Measurements from ENCODE around the gene NTRK3.
A peak's percentile ranks its signal among the peaks of the same experiment; 100 is the strongest.

NTRK3 gene

DNA sequence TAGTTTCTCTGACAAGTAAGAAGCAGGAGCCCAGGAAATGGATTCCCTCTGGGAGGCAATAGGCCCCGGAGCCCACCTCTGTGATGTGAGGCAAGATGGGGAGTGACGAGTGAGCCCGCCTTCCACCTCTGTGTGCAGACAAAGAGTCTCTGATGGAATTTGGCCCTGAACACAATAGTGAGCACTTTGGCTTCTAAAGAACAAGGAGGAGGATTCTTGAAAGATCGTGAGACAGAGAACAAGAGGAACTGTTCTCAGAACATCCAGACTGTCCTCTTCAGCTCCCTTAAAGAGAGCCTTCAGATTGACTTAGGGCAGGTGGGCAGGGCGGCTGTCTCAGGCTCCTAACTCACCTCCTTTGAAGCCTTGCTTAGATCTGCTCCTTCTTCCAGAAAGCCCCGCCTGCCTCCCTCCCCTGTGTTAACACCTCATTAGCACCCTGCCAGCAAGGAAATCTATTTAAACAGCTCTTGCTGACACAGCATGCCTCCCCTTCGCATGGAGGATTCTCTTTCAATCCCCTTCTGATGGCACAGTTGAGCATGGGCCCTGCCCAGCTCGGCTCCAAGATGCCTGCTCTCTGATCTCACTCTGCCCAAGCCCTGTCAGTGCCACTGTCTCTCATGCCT is 430.3 kb downstream of the NTRK3 start:
- no peak for DNase-seq (ENCODE audit: low read depth)
- no peak overlapping the region for H3K4me3 ChIP-seq (ENCODE audit: low read depth, low read length)

DNA sequence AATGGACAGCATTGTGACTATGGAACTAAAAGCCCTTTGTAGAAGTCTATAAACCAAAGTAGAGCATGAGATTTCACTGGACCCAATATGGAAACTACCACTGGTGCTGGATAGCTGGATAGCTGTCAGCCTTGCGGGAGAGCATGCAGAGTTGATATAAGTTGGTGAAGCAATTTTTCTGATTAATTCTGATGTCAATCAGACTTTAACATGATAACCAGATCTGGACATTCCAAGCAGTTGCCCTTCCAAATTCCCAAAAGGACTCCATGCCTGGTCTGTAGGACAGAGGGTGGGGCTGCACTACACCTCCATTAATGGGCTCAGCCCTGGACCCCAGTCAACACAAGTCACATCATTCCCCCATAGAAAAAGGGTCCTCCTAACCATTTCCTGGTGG is 437.8 kb downstream of the NTRK3 start:
- DNase-seq (ENCODE audit: low read depth) = no peak
- no peak overlapping the region for H3K4me3 ChIP-seq (ENCODE audit: low read depth, low read length)

DNA sequence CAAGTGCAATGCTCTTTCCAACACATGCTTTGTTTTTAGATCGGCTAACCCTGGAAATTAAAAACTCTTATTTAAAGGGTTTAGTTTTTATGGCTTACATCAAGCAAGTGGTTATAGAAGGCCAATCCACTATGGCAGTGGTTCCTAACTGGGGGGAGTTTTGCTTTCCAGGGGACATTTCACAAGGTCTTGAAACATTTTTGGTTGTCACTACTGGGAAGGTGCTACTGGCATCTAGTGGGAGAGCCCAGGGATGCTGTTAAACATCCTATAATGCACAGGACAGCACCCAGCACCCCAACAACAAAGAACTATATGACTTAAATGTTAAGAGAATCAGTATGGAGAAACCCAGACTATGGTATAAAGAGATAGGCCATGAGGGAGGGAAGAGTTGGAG is 439.0 kb downstream of the NTRK3 start:
- DNase-seq (ENCODE audit: low read depth) = no peak
- no peak overlapping the region for H3K4me3 ChIP-seq (ENCODE audit: low read depth, low read length)

DNA sequence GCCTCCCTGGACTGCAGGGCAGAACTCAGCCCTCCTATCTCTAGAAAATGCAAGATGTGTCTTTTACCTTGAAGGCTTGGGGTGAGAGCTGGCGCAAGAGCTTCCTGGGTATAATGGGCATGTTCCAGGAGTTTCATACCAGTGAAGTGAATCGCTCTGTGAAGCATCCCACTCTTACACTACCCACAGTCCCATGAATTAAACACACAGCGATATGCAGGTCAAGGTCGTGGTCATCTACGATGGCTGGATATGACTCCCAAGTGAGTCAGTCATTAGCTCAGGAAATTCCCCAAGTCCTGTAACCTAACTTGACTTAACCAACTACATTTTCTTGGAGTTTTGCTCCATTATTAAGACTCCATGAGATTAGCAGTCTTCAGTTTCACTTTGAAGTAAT is 439.7 kb downstream of the NTRK3 start:
- peak; percentile 71 for DNase-seq (ENCODE audit: low read depth)
- no peak overlapping the region for H3K4me3 ChIP-seq (ENCODE audit: low read depth, low read length)

DNA sequence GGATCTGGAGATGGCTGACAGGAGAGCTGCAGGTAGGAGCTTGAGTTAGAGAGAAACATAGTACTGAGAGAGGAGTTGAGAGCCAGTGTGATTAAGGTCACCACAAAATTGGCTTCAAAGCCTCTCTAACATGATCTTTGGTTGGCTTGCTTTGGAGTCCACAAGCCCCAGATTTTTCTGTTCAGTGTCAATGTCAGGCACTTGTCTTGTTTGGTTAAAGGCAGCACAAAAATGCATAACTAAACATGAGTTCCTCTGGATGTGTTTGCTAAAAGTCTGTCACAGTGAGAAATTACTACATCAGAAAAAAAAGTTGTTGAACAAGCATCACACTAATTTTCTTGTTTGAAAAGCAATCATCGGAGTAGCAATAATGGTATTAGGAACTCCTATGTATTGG is 440.5 kb downstream of the NTRK3 start:
- DNase-seq (ENCODE audit: low read depth) = no peak
- H3K4me3 ChIP-seq (ENCODE audit: low read depth, low read length) = no peak overlapping the region
